Gastrocnemius medialis (tissue), 4 donors: ENCODE measurements around the gene OVAAL.

Experiments
- POLR2A ChIP-seq, 2 donors: fragments of 450-650 bp; IDR thresholded peaks; one replicate each; pipeline ENCODE4 v1.6.1; 2017; ENCODE audit warnings: antibody characterized with exemption in 2 of 2, mild to moderate bottlenecking in 2 of 2, moderate library complexity in 2 of 2
- TF ChIP-seq, protein P1 (sequence below), 5 experiments: fragments of 450-650 bp in 3 of 5; fragments of 200-600 bp in 2 of 5; sonication (generic) in 2 of 5; IDR thresholded peaks in 4 of 5; conservative IDR thresholded peaks in 1 of 5; 1 replicate in 4 of 5; 2 replicates in 1 of 5; pipeline ENCODE4 v1.5.1; 2016 to 2019; ENCODE audit warnings: antibody characterized with exemption in 5 of 5, mild to moderate bottlenecking in 3 of 5, moderate library complexity in 3 of 5

DNA sequence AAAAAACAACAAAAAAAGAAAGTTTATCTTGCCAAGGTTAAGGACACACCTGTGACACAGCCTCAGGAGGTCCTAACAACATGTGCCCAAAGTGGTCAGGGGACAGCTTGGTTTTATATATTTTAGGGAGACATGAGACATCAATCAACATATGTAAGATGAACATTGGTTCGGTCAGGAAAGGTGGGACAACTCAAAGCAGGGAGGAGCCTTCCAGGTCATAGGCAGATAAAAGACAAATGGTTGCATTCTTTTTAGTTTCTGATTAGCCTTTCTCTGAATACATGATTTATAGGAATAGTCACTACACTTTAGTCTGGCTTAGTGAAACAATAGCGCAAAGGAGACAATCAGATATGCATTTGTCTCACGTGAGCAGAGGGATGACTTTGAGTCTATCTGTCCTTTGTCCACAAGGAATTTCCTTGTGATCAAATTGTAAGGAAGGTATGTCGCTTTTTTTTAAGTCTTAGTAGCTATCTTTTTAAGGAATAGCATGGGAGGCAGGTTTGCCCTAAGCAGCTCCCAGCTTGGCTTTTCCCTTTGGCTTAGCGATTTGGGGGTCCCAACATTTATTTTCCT, 23.3 kb upstream of the OVAAL start:
- TF ChIP-seq, protein P1, sequence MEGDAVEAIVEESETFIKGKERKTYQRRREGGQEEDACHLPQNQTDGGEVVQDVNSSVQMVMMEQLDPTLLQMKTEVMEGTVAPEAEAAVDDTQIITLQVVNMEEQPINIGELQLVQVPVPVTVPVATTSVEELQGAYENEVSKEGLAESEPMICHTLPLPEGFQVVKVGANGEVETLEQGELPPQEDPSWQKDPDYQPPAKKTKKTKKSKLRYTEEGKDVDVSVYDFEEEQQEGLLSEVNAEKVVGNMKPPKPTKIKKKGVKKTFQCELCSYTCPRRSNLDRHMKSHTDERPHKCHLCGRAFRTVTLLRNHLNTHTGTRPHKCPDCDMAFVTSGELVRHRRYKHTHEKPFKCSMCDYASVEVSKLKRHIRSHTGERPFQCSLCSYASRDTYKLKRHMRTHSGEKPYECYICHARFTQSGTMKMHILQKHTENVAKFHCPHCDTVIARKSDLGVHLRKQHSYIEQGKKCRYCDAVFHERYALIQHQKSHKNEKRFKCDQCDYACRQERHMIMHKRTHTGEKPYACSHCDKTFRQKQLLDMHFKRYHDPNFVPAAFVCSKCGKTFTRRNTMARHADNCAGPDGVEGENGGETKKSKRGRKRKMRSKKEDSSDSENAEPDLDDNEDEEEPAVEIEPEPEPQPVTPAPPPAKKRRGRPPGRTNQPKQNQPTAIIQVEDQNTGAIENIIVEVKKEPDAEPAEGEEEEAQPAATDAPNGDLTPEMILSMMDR (IDR thresholded peaks at IDR 0.05 in 4 of 5, conservative IDR thresholded peaks at IDR 0.05 in 1 of 5) = no peak
- TF ChIP-seq POLR2A (IDR thresholded peaks at IDR 0.05) = no peak
